Measurements from ENCODE around the gene UBE2J1.
"Not testable (repeated sequence)": the region's sequence is repeated elsewhere in the genome, so short reads cannot be mapped to it uniquely, and the experiment has no call there.

UBE2J1 gene

GRCh38 chr6:89295116-89295515, 57.4 kb downstream of the UBE2J1 start:
- not testable (repeated sequence) for DNase-seq, ATAC-seq, H3K4me3 Mint-ChIP-seq, H3K9me3 Mint-ChIP-seq, H3K27me3 Mint-ChIP-seq, H3K27ac Mint-ChIP-seq
- H3K4me1 Mint-ChIP-seq, result peaks cover 22% of the 10 kb centered on the region

DNA sequence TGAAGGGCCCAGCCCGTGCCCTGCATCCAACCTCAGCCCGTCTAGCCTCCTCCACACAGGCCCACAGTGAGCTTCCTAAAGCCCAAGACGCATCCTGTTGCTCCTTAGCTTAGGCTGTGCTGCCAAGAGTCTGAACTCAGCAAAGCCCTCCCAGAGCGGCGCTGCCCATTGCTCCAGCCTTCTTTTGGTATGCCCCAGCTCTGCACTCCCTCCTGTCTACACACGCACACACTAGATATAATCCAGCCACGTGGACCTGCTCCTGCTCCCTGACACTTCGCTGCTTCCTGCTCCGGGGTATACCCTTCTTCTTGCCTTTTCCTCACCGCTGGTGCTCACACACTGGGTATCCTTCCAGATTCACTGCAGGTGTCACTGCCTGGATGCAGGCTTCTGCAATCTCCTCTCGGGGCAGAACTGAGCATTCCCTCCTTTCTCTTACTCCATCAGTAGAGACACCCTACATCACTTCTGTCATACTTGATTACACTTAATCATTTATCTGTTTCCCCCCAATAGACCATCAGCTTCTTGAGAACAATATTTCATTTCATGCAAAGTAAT, 61.2 kb downstream of the UBE2J1 start:
- no peak overlapping the region for H3K4me3 Mint-ChIP-seq
- H3K27me3 Mint-ChIP-seq, result no peaks in the 10 kb centered on the region

DNA sequence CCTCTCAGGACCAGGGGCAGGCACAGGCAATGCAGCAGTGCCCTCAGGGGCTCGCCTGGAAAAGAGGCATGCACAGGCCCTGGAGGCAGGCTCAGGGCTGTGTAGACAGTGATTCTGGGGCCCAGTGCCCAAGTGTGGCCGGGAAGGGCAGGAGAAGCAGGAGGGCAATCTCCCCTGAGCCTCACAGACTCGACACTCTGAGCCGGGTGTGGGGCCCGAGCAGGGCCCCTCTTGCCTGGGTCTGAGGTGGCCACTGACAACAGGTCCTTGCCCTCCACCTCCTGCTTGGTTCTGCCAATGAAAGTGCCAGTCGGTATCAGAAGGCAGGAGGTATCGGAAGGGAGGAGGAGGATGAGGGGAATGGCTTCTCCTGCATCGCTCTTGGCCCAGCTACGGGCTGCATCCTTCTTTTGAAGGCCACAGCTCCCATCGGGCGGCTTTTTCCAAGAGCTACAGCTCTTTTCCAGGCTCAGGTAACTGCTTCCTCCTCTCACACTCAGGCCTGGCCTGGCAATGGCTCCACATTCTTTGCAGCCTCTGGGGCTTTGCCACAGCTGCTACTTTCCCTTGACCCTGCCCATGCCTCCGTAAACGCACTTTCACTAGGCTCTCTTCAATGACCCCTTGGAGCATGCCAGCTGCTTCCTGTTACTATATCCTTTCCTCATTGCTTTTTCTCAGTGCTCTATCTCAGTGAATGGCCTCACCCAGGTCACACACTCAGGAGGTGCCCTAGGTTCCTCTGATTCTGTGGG, 61.9 kb downstream of the UBE2J1 start:
- no peaks in the 10 kb centered on the region for H3K4me1 Mint-ChIP-seq
- H3K27me3 Mint-ChIP-seq, result no peaks in the 10 kb centered on the region
- no peak overlapping the region for H3K27ac Mint-ChIP-seq
- H3K9me3 Mint-ChIP-seq, result no peaks in the 10 kb centered on the region
- no peak overlapping the region for H3K4me3 Mint-ChIP-seq
- DNase-seq (no peak), ATAC-seq (peak; percentile 18)

More for the DNA sequence above, 61.2 kb downstream of the UBE2J1 start:
- peak; percentile 22 for ATAC-seq
- H3K27ac Mint-ChIP-seq, result peak overlapping the region in 1 of 2 donors; percentile 0
- no peak for DNase-seq
- H3K4me1 Mint-ChIP-seq, result no peaks in the 10 kb centered on the region
- no peaks in the 10 kb centered on the region for H3K9me3 Mint-ChIP-seq

DNA sequence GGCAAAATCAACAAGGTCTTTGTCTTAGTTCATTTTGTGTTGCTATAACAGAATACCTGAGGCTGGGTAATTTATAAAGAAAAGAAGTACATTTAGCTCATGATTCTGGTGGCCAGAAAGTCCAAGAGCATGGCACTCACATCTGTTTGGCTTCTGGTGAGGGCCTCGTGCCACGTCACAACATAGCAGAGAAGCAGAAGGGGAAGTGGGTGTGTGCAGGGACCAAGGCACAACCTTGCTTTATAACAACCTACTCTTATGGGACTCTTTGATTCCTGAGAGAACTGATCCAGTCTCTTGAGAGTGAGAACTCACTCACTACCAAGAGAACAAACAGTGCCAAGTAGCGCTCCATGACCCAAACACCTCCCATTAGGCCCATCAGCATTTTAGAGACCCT, 62.8 kb downstream of the UBE2J1 start:
- no peaks in the 10 kb centered on the region for H3K4me1 Mint-ChIP-seq
- DNase-seq (no peak), ATAC-seq (no peak)
- H3K4me3 Mint-ChIP-seq, result no peak overlapping the region
- no peaks in the 10 kb centered on the region for H3K9me3 Mint-ChIP-seq
- no peaks in the 10 kb centered on the region for H3K27me3 Mint-ChIP-seq
- no peak overlapping the region for H3K27ac Mint-ChIP-seq

GRCh38 chr6:89287351-89288028, 65.0 kb downstream of the UBE2J1 start:
- DNase-seq, result no peak
- no peak overlapping the region for H3K4me3 Mint-ChIP-seq
- no peaks in the 10 kb centered on the region for H3K4me1 Mint-ChIP-seq
- H3K9me3 Mint-ChIP-seq, result no peaks in the 10 kb centered on the region
- peak; percentile 52 for ATAC-seq
- H3K27me3 Mint-ChIP-seq, result no peaks in the 10 kb centered on the region
- H3K27ac Mint-ChIP-seq, result no peak overlapping the region

- no peak overlapping the region for H3K27ac Mint-ChIP-seq
- H3K4me1 Mint-ChIP-seq, result no peaks in the 10 kb centered on the region
- no peak overlapping the region for H3K4me3 Mint-ChIP-seq
- H3K27me3 Mint-ChIP-seq, result no peaks in the 10 kb centered on the region
- no peaks in the 10 kb centered on the region for H3K9me3 Mint-ChIP-seq
- DNase-seq, result no peak
- ATAC-seq, result no peak
These were observed 66.0 kb downstream of the UBE2J1 start for GRCh38 chr6:89286516-89286915.

DNA sequence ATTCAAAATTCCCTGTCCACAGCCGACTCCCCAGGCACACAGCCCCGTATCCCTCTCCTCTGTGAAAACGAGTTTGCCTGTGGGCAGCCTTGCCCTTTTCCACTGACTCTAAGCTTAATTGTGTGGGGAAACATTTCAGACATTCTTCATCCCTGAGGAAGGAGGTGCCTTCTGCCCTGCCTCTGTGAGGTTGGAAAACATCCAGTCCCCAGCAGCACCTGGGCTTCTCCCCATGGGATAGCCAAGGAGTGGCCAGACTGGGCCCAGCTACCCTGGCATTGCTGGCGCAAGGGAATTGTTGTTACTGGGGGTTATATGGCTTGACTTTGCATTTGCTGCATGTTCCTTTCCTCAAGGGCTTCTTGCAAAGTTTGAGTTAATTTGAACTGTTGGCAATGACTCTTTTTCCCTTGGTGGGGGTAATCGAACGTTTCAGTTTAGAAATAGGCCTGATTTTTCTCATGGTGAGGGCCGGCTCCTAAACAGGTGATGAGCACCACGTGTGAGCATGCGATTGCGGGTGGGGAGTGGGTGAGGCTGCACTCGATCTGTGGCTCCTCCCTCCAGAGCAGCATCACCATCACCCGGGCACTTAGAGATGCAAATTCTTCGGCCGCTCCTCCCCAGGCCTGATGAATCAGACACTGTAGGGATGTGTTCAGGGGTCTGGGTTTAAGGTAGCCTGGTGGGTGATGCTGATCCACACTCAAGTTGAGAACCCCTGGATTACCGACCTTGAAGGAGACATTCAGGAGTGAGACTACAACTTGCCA, 67.4 kb downstream of the UBE2J1 start:
- H3K4me3 Mint-ChIP-seq, result no peak overlapping the region
- DNase-seq (no peak), ATAC-seq (no peak)
- H3K4me1 Mint-ChIP-seq, result no peaks in the 10 kb centered on the region
- no peak overlapping the region for H3K27ac Mint-ChIP-seq
- no peaks in the 10 kb centered on the region for H3K9me3 Mint-ChIP-seq
- no peaks in the 10 kb centered on the region for H3K27me3 Mint-ChIP-seq

DNA sequence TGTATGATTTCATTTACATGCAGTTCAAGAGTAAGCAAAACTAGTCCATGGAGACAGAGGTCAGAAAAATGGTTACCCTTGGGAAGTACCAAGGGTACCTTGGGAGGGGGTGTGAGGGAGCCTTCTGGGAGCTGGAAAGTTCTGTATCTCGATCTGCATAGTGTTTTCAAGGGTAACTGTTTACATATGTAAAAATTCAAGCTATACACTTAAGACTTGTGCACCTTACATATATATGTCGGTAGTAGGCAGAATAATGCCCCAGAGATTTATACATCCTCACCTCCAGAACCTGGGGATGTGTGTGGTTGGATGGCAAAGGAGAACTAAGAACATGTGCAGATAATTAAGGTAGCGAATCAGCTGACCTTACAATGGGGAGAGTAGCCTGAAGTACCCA, 68.4 kb downstream of the UBE2J1 start:
- DNase-seq (no peak), ATAC-seq (no peak)
- Mint-ChIP-seq H3K27me3 (no peaks in the 10 kb centered on the region), H3K4me1 (no peaks in the 10 kb centered on the region), H3K4me3 (no peak overlapping the region), H3K27ac (no peak overlapping the region), H3K9me3 (no peaks in the 10 kb centered on the region)

- Mint-ChIP-seq H3K4me3 (no peak overlapping the region), H3K27me3 (no peaks in the 10 kb centered on the region), H3K9me3 (no peaks in the 10 kb centered on the region), H3K4me1 (peaks cover 8% of the 10 kb centered on the region), H3K27ac (no peak overlapping the region)
- no peak for ATAC-seq
- DNase-seq, result no peak
These were observed 69.8 kb downstream of the UBE2J1 start for GRCh38 chr6:89282749-89283148.

DNA sequence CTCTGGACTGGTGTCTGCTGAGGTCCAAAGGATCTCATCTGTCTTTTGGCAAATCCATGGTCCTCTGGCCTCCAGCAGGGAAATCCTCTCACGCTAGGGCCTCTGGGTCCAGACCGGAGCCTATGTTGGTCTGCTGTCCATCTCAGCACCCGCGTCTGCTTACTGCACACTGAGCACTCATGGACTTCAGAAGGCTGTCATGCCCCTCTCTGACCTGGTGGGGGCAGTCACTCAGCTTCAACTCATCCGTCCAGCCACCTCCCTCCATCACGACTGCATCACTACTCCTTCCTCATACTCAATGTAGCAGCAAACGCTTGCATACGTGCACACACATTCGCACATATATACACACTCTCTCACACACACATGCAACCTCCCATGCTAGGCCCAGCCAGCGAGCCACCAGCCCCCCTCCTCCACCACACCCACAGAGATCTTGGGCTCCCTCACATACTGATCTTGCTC, 70.7 kb downstream of the UBE2J1 start:
- no peaks in the 10 kb centered on the region for H3K9me3 Mint-ChIP-seq
- ATAC-seq (peak; percentile 83), DNase-seq (peak; percentile 21 to 46)
- no peaks in the 10 kb centered on the region for H3K27me3 Mint-ChIP-seq
- H3K4me1 Mint-ChIP-seq, result peaks cover 8% of the 10 kb centered on the region
- no peak overlapping the region for H3K27ac Mint-ChIP-seq
- H3K4me3 Mint-ChIP-seq, result no peak overlapping the region

DNA sequence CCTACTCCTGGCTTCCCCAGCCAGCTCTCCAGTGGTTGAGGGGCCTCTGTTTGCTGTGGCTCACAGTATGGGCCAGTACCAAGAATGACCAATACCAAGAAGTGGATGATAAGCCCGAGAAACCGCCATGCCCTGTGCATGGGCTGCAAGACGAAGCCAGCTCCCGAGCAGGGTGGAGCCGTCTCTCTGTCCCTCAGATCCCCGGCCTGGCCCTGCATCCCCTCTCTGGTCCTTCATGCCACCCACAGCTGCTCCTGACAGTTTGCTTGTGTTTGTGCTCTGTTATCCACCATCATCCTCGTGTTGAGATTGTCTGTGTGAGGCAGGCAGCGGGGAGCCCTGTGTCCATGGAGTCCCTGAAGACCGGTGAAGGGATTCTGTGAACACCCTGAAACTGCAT, 73.6 kb downstream of the UBE2J1 start:
- Mint-ChIP-seq H3K27ac (no peak overlapping the region), H3K27me3 (no peaks in the 10 kb centered on the region), H3K4me1 (peaks cover 8% of the 10 kb centered on the region), H3K4me3 (no peak overlapping the region), H3K9me3 (no peaks in the 10 kb centered on the region)
- ATAC-seq (no peak), DNase-seq (no peak)
